Adrenal gland (tissue), 12 donors: ENCODE data around the gene SEMA3F. TPM values are rescaled to one million over a fixed set of nuclear protein-coding genes. Genes with fewer than 3 reads are reported as not detected.
A peak's percentile ranks its signal among the peaks of the same experiment; 100 is the strongest.

Experiments
- DNase-seq, 7 donors: peaks; one replicate each; pipeline ENCODE4 v3.0.0-alpha.2; 2019 to 2020
- H3K27ac ChIP-seq, 5 donors: fragments of 200-600 bp; sonication (generic) in 4 of 5; 1 replicate in 3 of 5; 2 replicates in 2 of 5; pipeline versions ENCODE4 v1.5.1 to v1.8.0; 2016 to 2020; ENCODE audit warnings: mild to moderate bottlenecking in 1 of 5
- H3K27me3 ChIP-seq: fragments of 200-600 bp; 2 replicates; pipeline ENCODE4 v1.8.0; 2021
- H3K36me3 ChIP-seq, 2 donors: fragments of 200-600 bp; replicated peaks in 1 of 2; 1 replicate in 1 of 2; 2 replicates in 1 of 2; pipeline versions ENCODE4 v1.5.1 to v1.8.0; 2018 to 2022
- H3K4me1 ChIP-seq, 2 donors: fragments of 200-600 bp; replicated peaks in 1 of 2; 1 replicate in 1 of 2; 2 replicates in 1 of 2; pipeline versions ENCODE4 v1.5.1 to v1.8.0; 2018 to 2021
- H3K4me3 ChIP-seq, 4 donors: fragments of 200-600 bp; sonication (generic) in 3 of 4; one replicate each; pipeline ENCODE4 v1.5.1; 2016 to 2018
- H3K9me3 ChIP-seq, 3 donors: fragments of 200-600 bp; sonication (generic) in 1 of 3; replicated peaks in 1 of 3; 1 replicate in 2 of 3; 2 replicates in 1 of 3; pipeline versions ENCODE4 v1.5.1 to v1.8.0; 2016 to 2021
- POLR2A ChIP-seq, 2 donors: fragments of 450-650 bp; IDR thresholded peaks; one replicate each; pipeline ENCODE4 v1.6.1; 2017; ENCODE audit warnings: antibody characterized with exemption in 2 of 2, mild to moderate bottlenecking in 2 of 2, moderate library complexity in 1 of 2
- WGBS, 4 donors: extraction: QIAGEN DNeasy Blood & Tissue Kit in 2 of 4; methylation state at CpG; one replicate each; pipeline versions ENCODE4 v1.1.5 to v1.1.7; 2013 to 2017; 5-methylcytosine and 5-hydroxymethylcytosine counted together
- intact Hi-C, 2 donors: fragments of 100-400 bp; cut with DNase I; formaldehyde crosslinking; loops; one replicate each; pipeline versions ENCODE4 v1.14.1 to v1.15.0; 2022 to 2023
- polyA plus RNA-seq, 3 donors: library from polyadenylated mRNA; stranded (reverse); fragments of 200-250 nt in 2 of 3; fragments of 350-450 nt in 1 of 3; fragmentation: Illumina TruSeq in 1 of 3; extraction: RNeasy Lipid Tissue Mini Kit (QIAGEN cat#74804) in 1 of 3; gene quantifications; one replicate each; pipeline ENCODE4 v1.2.3, GENCODE V29; 2013 to 2014
- total RNA-seq, 9 donors: library from RNA; depleted of rRNA in 4 of 9; stranded (reverse); fragments of >200 nt in 4 of 9; fragments of 120-200 nt in 1 of 9; fragmentation: NEBNext Ultra II Directional in 1 of 9; extraction: Animal tissue kit (Norgen Biotek cat#: 25700) in 1 of 9; gene quantifications; one replicate each; pipeline versions ENCODE4 v1.1.0 to v1.2.4, GENCODE V29; 2013 to 2023
- TF ChIP-seq, protein P1 (sequence below), 6 experiments: fragments of 450-650 bp in 4 of 6; fragments of 200-600 bp in 2 of 6; sonication (generic) in 1 of 6; IDR thresholded peaks; 1 replicate in 5 of 6; 2 replicates in 1 of 6; pipeline versions ENCODE4 v1.5.1 to v1.8.0; 2016 to 2021; ENCODE audit warnings: antibody characterized with exemption in 6 of 6, mild to moderate bottlenecking in 2 of 6, moderate library complexity in 1 of 6
- donor health status: healthy with polysubstance abuse.
- donor health status: Bipolar disorder and iron deficiency.
- donor health status: DM: yes; HTN: yes; CAD: no.
- donor health status: DM: no; HTN: no; CAD: no.
- donor health status: DM: no; HTN: no; CAD: no.
- donor health status: DM: yes; HTN: yes; CAD: no.

SEMA3F gene
- total and polyA plus RNA-seq, 12 donors, result 1.6 to 21.1 (median 13.6) TPM

DNA sequence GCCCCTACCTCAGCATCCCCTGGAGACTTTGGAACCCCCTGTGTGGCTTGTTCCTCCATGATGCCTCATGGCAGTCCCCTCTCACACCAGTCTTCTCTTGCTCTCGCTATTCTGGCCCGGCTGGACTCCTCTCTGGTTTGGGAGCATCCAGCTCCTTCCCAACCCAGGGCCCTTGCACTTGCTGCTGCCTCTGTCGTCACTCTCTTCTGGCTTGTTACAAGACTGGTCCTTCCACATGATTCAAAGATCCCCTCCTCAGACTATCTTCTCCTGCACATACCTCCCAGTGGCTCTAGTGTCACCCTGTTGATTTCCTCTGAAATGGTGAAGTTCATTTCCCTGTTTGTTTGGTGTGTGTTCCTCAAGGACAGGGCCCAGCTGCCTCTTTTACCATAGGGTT is 74.4 kb downstream of the SEMA3F start:
- no peak for TF ChIP-seq POLR2A (IDR thresholded peaks at IDR 0.05)
- TF ChIP-seq, protein P1, sequence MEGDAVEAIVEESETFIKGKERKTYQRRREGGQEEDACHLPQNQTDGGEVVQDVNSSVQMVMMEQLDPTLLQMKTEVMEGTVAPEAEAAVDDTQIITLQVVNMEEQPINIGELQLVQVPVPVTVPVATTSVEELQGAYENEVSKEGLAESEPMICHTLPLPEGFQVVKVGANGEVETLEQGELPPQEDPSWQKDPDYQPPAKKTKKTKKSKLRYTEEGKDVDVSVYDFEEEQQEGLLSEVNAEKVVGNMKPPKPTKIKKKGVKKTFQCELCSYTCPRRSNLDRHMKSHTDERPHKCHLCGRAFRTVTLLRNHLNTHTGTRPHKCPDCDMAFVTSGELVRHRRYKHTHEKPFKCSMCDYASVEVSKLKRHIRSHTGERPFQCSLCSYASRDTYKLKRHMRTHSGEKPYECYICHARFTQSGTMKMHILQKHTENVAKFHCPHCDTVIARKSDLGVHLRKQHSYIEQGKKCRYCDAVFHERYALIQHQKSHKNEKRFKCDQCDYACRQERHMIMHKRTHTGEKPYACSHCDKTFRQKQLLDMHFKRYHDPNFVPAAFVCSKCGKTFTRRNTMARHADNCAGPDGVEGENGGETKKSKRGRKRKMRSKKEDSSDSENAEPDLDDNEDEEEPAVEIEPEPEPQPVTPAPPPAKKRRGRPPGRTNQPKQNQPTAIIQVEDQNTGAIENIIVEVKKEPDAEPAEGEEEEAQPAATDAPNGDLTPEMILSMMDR (IDR thresholded peaks at IDR 0.05), result no peak
- Histone ChIP-seq H3K9me3 (no peaks in the 10 kb centered on the region), H3K36me3 (no peaks in the 10 kb centered on the region), H3K4me3 (no peak overlapping the region), H3K27ac (peak overlapping the region in 1 of 5 donors; percentile 13), H3K4me1 (peaks cover 0 to 16% of the 10 kb centered on the region in 2 donors), H3K27me3 (no peaks in the 10 kb centered on the region)
- no peak for DNase-seq
- intact Hi-C loops, result loop anchor here in 1 of 2 donors (5.0 kb wide), 1 partner anchor 43 kb away; no protein-coding TSS in a partner anchor
- 91 to 94% (median 92%) methylated on average over 3 of the region's 3 CpGs for WGBS, 4 donors

DNA sequence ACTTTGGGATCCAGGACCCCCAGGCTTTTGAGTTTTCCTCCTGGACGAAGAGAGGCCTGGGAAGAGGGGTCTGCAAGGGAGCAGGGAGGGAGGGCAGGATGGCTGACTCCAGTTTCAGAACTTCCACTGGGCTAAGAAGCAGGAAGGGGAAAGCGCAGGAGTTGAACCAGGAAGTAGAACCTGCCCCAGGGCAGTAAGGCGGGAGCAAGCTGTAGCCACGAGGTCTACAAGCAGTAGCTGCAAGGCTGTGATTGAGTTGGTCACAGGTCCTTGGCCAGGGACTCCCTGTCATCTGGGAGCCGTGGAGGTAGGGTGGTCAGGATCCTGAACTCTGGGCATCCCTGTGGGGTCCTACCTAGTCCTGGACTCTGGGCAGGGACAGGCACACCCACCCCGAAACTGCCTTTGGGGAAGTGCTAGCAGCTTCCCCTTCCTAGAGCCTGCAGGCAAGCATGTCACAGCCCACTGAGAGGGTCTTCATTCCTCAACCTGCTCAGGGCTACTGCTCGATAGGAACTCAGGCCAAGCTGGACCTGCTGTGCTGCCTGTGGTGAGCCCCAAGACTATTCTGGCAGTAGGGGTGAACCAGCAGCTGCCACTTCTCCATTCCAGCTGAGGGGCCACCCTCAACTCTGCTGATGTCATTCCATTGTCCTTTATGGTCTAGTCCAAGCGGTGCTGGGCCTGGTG is 75.1 kb downstream of the SEMA3F start:
- WGBS, 4 donors, result 73 to 89% (median 80%) methylated on average over 5 to 8 of the region's 8 CpGs
- H3K27ac ChIP-seq, result peak overlapping the region in 2 of 5 donors; percentile 13 to 63
- intact Hi-C loops, result loop anchor here in 1 of 2 donors (5.0 kb wide), 1 partner anchor 42 kb away; no protein-coding TSS in a partner anchor

DNA sequence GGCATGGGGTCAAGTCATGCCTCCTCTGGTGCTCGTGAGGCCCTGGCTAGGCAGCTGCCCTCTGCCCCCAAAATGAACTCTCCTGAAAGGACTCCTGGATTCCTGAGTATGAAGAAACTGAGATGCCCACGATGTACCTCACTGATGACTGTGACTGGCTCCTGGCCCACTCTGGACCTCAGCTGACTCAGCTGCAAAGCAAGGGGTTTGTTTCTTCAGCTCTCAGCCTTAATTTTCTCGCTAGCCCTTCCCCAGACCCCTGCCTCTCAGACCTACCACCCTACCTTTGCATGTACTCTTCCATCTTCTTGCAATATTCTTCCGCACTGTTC is 75.6 kb downstream of the SEMA3F start:
- DNase-seq, result no peak
- H3K4me1 ChIP-seq, result peaks cover 0 to 21% of the 10 kb centered on the region in 2 donors
- intact Hi-C loops, result loop anchor here in 1 of 2 donors (5.0 kb wide), 1 partner anchor 42 kb away; no protein-coding TSS in a partner anchor
- H3K36me3 ChIP-seq, result no peaks in the 10 kb centered on the region
- H3K27ac ChIP-seq, result peak overlapping the region in 1 of 5 donors; percentile 63
- no peak for TF ChIP-seq POLR2A (IDR thresholded peaks at IDR 0.05)
- TF ChIP-seq, protein P1 (IDR thresholded peaks at IDR 0.05), result no peak
- no peak overlapping the region for H3K4me3 ChIP-seq
- no peaks in the 10 kb centered on the region for H3K9me3 ChIP-seq
- no peaks in the 10 kb centered on the region for H3K27me3 ChIP-seq
- WGBS, 4 donors, result 65 to 79% (median 74%) methylated on average over 3 to 4 of the region's 4 CpGs

More for the DNA sequence above, 75.1 kb downstream of the SEMA3F start:
- Histone ChIP-seq H3K36me3 (no peaks in the 10 kb centered on the region), H3K27me3 (no peaks in the 10 kb centered on the region), H3K9me3 (no peaks in the 10 kb centered on the region), H3K4me1 (peaks cover 0 to 18% of the 10 kb centered on the region in 2 donors), H3K4me3 (no peak overlapping the region)
- TF ChIP-seq POLR2A (IDR thresholded peaks at IDR 0.05), result no peak
- TF ChIP-seq, protein P1 (IDR thresholded peaks at IDR 0.05), result no peak
- DNase-seq, result no peak

DNA sequence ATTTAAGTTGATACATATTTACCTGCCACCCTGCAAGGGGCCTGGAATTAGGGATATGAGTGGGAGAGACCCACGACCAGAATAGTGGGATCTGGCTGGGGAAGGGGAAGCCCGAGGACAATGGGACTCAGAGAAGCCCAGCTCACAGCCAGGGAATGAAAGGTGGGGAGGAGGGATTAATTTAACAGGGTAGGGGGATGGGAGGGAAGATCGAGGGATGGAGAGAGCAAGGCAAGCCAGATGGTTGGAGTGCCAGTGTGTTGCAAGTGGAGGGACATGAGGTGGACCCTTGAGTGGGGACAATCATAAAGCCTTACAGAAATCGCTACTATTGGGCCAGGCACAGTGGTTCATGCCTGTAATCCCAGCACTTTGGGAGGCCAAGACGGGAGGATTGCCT is 76.5 kb downstream of the SEMA3F start:
- 61 to 76% (median 70%) methylated on average over 4 to 5 of the region's 5 CpGs for WGBS, 4 donors
- TF ChIP-seq, protein P1 (IDR thresholded peaks at IDR 0.05), result no peak
- TF ChIP-seq POLR2A (IDR thresholded peaks at IDR 0.05), result no peak
- H3K4me3 ChIP-seq, result no peak overlapping the region
- no peaks in the 10 kb centered on the region for H3K9me3 ChIP-seq
- DNase-seq, result no peak
- no peaks in the 10 kb centered on the region for H3K36me3 ChIP-seq
- H3K4me1 ChIP-seq, result peaks cover 0 to 17% of the 10 kb centered on the region in 2 donors
- H3K27ac ChIP-seq, result no peak overlapping the region
- no peaks in the 10 kb centered on the region for H3K27me3 ChIP-seq
- intact Hi-C loops, result loop anchor here in 1 of 2 donors (5.0 kb wide), 1 partner anchor 41 kb away; no protein-coding TSS in a partner anchor
